Measurements from ENCODE around the gene STAB2. TPM values are rescaled to one million over a fixed set of nuclear protein-coding genes. Genes with fewer than 3 reads are reported as not detected.

Gene STAB2
- total RNA-seq, 1 experiment from 2014 or later: not detected

GRCh38 chr12:103780093-103780440, 193.0 kb downstream of the STAB2 start:
- BruUV-seq (replicated peaks): no TSS peak
- ChIA-PET CTCF (interaction anchor here (0.6 to 3.1 kb wide), 4 partner anchors 9 to 283 kb away, joined by 3 to 20 read pairs (median 8); no protein-coding TSS in a partner anchor), POLR2A (no interaction called here)
- Mint-ChIP-seq H3K4me1 (ENCODE audit: insufficient read depth, unreplicated experiment) (no peaks in the 10 kb centered on the region), H3K36me3 (ENCODE audit: insufficient read depth, unreplicated experiment) (peaks cover 57% of the 10 kb centered on the region), H3K9me3 (ENCODE audit: unreplicated experiment) (no peaks in the 10 kb centered on the region), H3K27me3 (ENCODE audit: insufficient read depth, unreplicated experiment) (no peaks in the 10 kb centered on the region), H3K4me3 (ENCODE audit: unreplicated experiment) (no peak overlapping the region), H3K27ac (ENCODE audit: low read depth, unreplicated experiment) (no peak overlapping the region)
- intact Hi-C loops (cut with micrococcal nuclease): no loop called here
- no peak for TF ChIP-seq CTCF (IDR thresholded peaks at IDR 0.05; ENCODE audit: unreplicated experiment)
- DNase-seq (ENCODE audit: unreplicated experiment): no peak

GRCh38 chr12:103780992-103781391, 193.9 kb downstream of the STAB2 start:
- intact Hi-C loops (cut with micrococcal nuclease): no loop called here
- Mint-ChIP-seq H3K27ac (ENCODE audit: low read depth, unreplicated experiment) (no peak overlapping the region), H3K4me1 (ENCODE audit: insufficient read depth, unreplicated experiment) (no peaks in the 10 kb centered on the region), H3K27me3 (ENCODE audit: insufficient read depth, unreplicated experiment) (no peaks in the 10 kb centered on the region), H3K4me3 (ENCODE audit: unreplicated experiment) (no peak overlapping the region), H3K9me3 (ENCODE audit: unreplicated experiment) (no peaks in the 10 kb centered on the region), H3K36me3 (ENCODE audit: insufficient read depth, unreplicated experiment) (peaks cover 59% of the 10 kb centered on the region)
- no peak for DNase-seq (ENCODE audit: unreplicated experiment)
- CTCF ChIA-PET: interaction anchor here (0.6 to 3.1 kb wide), 4 partner anchors 10 to 90 kb away, joined by 3 to 20 read pairs (median 4); no protein-coding TSS in a partner anchor
- no TSS peak for BruUV-seq (replicated peaks)
- POLR2A ChIA-PET: interaction anchor here (0.6 kb wide), 1 partner anchor 1691 kb away, joined by 3 read pairs; no protein-coding TSS in a partner anchor
- no peak for TF ChIP-seq CTCF (IDR thresholded peaks at IDR 0.05; ENCODE audit: unreplicated experiment)

- no peaks in the 10 kb centered on the region for H3K27me3 Mint-ChIP-seq (ENCODE audit: insufficient read depth, unreplicated experiment)
- no peak for TF ChIP-seq CTCF (IDR thresholded peaks at IDR 0.05; ENCODE audit: unreplicated experiment)
- BruUV-seq (replicated peaks): no TSS peak
- H3K27ac Mint-ChIP-seq (ENCODE audit: low read depth, unreplicated experiment): no peak overlapping the region
- POLR2A ChIA-PET: interaction anchor here (1.0 kb wide), 1 partner anchor 12 kb away, joined by 3 read pairs; no protein-coding TSS in a partner anchor
- DNase-seq (ENCODE audit: unreplicated experiment): no peak
- intact Hi-C loops (cut with micrococcal nuclease): no loop called here
- H3K9me3 Mint-ChIP-seq (ENCODE audit: unreplicated experiment): no peaks in the 10 kb centered on the region
- H3K4me3 Mint-ChIP-seq (ENCODE audit: unreplicated experiment): no peak overlapping the region
- CTCF ChIA-PET: interaction anchor here (0.7 to 3.1 kb wide), 3 partner anchors 11 to 88 kb away, joined by 3 to 20 read pairs (median 5); no protein-coding TSS in a partner anchor
- peaks cover 47% of the 10 kb centered on the region for H3K36me3 Mint-ChIP-seq (ENCODE audit: insufficient read depth, unreplicated experiment)
- H3K4me1 Mint-ChIP-seq (ENCODE audit: insufficient read depth, unreplicated experiment): no peaks in the 10 kb centered on the region
These were observed 195.3 kb downstream of the STAB2 start for GRCh38 chr12:103782399-103782798.

GRCh38 chr12:103783744-103784664, 196.9 kb downstream of the STAB2 start:
- no TSS peak for BruUV-seq (replicated peaks)
- Mint-ChIP-seq H3K4me3 (ENCODE audit: unreplicated experiment) (no peak overlapping the region), H3K36me3 (ENCODE audit: insufficient read depth, unreplicated experiment) (peaks cover 32% of the 10 kb centered on the region), H3K9me3 (ENCODE audit: unreplicated experiment) (no peaks in the 10 kb centered on the region), H3K27me3 (ENCODE audit: insufficient read depth, unreplicated experiment) (no peaks in the 10 kb centered on the region), H3K4me1 (ENCODE audit: insufficient read depth, unreplicated experiment) (no peaks in the 10 kb centered on the region), H3K27ac (ENCODE audit: low read depth, unreplicated experiment) (peak overlapping the region; percentile 39)
- ChIA-PET CTCF (interaction anchor here (0.7 to 2.3 kb wide), 11 partner anchors 9 to 374 kb away, joined by 3 to 11 read pairs (median 3); no protein-coding TSS in a partner anchor), POLR2A (interaction anchor here (1.5 kb wide), 1 partner anchor 75 kb away, joined by 3 read pairs; no protein-coding TSS in a partner anchor)
- intact Hi-C loops (cut with micrococcal nuclease): no loop called here
- TF ChIP-seq CTCF (IDR thresholded peaks at IDR 0.05; ENCODE audit: unreplicated experiment): no peak
- DNase-seq (ENCODE audit: unreplicated experiment): peak; percentile 35
